ENCODE measurements around the gene SNAI3.

Gene SNAI3

GRCh38 chr16:88721815-88722755, 35.8 kb upstream of the SNAI3 start:
- DNase-seq (ENCODE audit: low read depth in 2 of 2) = no peak

GRCh38 chr16:88721236-88721635, 34.9 kb upstream of the SNAI3 start:
- DNase-seq (ENCODE audit: low read depth in 2 of 2) = no peak

GRCh38 chr16:88720396-88720970, 34.2 kb upstream of the SNAI3 start:
- no peak for DNase-seq (ENCODE audit: low read depth in 2 of 2)

- no peak for DNase-seq (ENCODE audit: low read depth in 2 of 2)
Observed at GRCh38 chr16:88719933-88720296, 33.6 kb upstream of the SNAI3 start.

GRCh38 chr16:88719267-88719932, 33.1 kb upstream of the SNAI3 start:
- DNase-seq (ENCODE audit: low read depth in 2 of 2) = no peak

- no peak for DNase-seq (ENCODE audit: low read depth in 2 of 2)
Observed at GRCh38 chr16:88718178-88718577, 31.9 kb upstream of the SNAI3 start.

- DNase-seq (ENCODE audit: low read depth in 2 of 2) = no peak
Observed at GRCh38 chr16:88716601-88717001, 30.3 kb upstream of the SNAI3 start.

GRCh38 chr16:88716201-88716600, 29.9 kb upstream of the SNAI3 start:
- no peak for DNase-seq (ENCODE audit: low read depth in 2 of 2)

GRCh38 chr16:88715312-88716190, 29.2 kb upstream of the SNAI3 start:
- no peak for DNase-seq (ENCODE audit: low read depth in 2 of 2)

GRCh38 chr16:88714420-88715302, 28.4 kb upstream of the SNAI3 start:
- no peak for DNase-seq (ENCODE audit: low read depth in 2 of 2)

- DNase-seq (ENCODE audit: low read depth in 2 of 2) = no peak
Observed at GRCh38 chr16:88713568-88714419, 27.5 kb upstream of the SNAI3 start.

GRCh38 chr16:88713054-88713453, 26.7 kb upstream of the SNAI3 start:
- DNase-seq (ENCODE audit: low read depth in 2 of 2) = no peak

- DNase-seq (ENCODE audit: low read depth in 2 of 2) = no peak
Observed at GRCh38 chr16:88712362-88712979, 26.2 kb upstream of the SNAI3 start.

GRCh38 chr16:88711750-88712340, 25.5 kb upstream of the SNAI3 start:
- DNase-seq (ENCODE audit: low read depth in 2 of 2) = no peak

GRCh38 chr16:88710556-88710955, 24.2 kb upstream of the SNAI3 start:
- DNase-seq (ENCODE audit: low read depth in 2 of 2) = no peak

GRCh38 chr16:88706965-88707826, 20.9 kb upstream of the SNAI3 start:
- DNase-seq (ENCODE audit: low read depth in 2 of 2) = no peak

GRCh38 chr16:88706229-88706964, 20.1 kb upstream of the SNAI3 start, which contains the start of the genes CTU2 and RNF166:
Gene CTU2, plus strand, starts transcription at chr16:88706503. Its CDS starts 28 bp downstream, at chr16:88706531.
Gene RNF166, minus strand, starts transcription at chr16:88706408. Its CDS starts 83 bp downstream, at chr16:88706325.
- DNase-seq (ENCODE audit: low read depth in 2 of 2) = peak; percentile 86 to 88
